Neural progenitor cell (in vitro differentiated cells): ENCODE measurements around the gene CLSTN2. TPM values are rescaled to one million over a fixed set of nuclear protein-coding genes. Genes with fewer than 3 reads are reported as not detected.

Experiments used
- DNase-seq: peaks from one replicate; pipeline ENCODE4 v3.0.0-alpha.2; 2016; ENCODE audit warnings: low spot score
- H2AFZ ChIP-seq: fragments of 200-600 bp; sonication (generic); replicated peaks from 2 replicates; pipeline ENCODE4 v1.6.1; 2016; ENCODE audit warnings: antibody characterized with exemption
- H3F3A ChIP-seq: fragments of 200-600 bp; sonication (generic); 2 replicates; pipeline ENCODE4 v1.6.1; 2016; ENCODE audit warnings: antibody characterized with exemption, low read depth
- H3K27ac ChIP-seq: fragments of 200-600 bp; sonication (generic); 2 replicates; pipeline ENCODE4 v1.5.1; 2016; ENCODE audit warnings: mild to moderate bottlenecking
- H3K27me3 ChIP-seq: fragments of 200-600 bp; sonication (generic); 2 replicates; pipeline ENCODE4 v1.6.1; 2016; ENCODE audit warnings: mild to moderate bottlenecking, moderate library complexity
- H3K36me3 ChIP-seq: fragments of 200-600 bp; sonication (generic); 2 replicates; pipeline ENCODE4 v1.5.1; 2016
- H3K4me1 ChIP-seq: fragments of 200-600 bp; sonication (generic); 2 replicates; pipeline ENCODE4 v1.6.1; 2016; ENCODE audit warnings: mixed run types
- H3K4me2 ChIP-seq: fragments of 200-600 bp; sonication (generic); 2 replicates; pipeline ENCODE4 v1.6.1; 2016
- H3K4me3 ChIP-seq: fragments of 200-600 bp; sonication (generic); 2 replicates; pipeline ENCODE4 v1.5.1; 2016
- H3K79me2 ChIP-seq: fragments of 200-600 bp; sonication (generic); 2 replicates; pipeline ENCODE4 v1.6.1; 2016; ENCODE audit warnings: low read depth
- H3K9ac ChIP-seq: fragments of 200-600 bp; sonication (generic); 2 replicates; pipeline ENCODE4 v1.6.1; 2016
- H3K9me3 ChIP-seq: fragments of 200-600 bp; sonication (generic); 2 replicates; pipeline ENCODE4 v1.5.1; 2016; ENCODE audit warnings: low read depth
- H4K20me1 ChIP-seq: fragments of 200-600 bp; sonication (generic); 2 replicates; pipeline ENCODE4 v1.6.1; 2016; ENCODE audit warnings: low read depth
- H3K27ac Mint-ChIP-seq: 3 replicates; pipeline ENCODE4 v1.8.0; 2021; ENCODE audit warnings: mixed read lengths
- H3K27me3 Mint-ChIP-seq: 2 replicates; pipeline ENCODE4 v1.8.0; 2022; ENCODE audit warnings: low read depth, mild to moderate bottlenecking, inconsistent platforms, moderate library complexity, mixed read lengths; ENCODE audit not compliant: insufficient read depth
- H3K36me3 Mint-ChIP-seq: 3 replicates; pipeline ENCODE4 v1.8.0; 2021; ENCODE audit warnings: mixed read lengths
- H3K4me1 Mint-ChIP-seq: 3 replicates; pipeline ENCODE4 v1.8.0; 2021; ENCODE audit warnings: mixed read lengths
- H3K4me3 Mint-ChIP-seq: 3 replicates; pipeline ENCODE4 v1.8.0; 2021; ENCODE audit warnings: mild to moderate bottlenecking, moderate library complexity, mixed read lengths
- H3K9me3 Mint-ChIP-seq: 3 replicates; pipeline ENCODE4 v1.8.0; 2020; ENCODE audit warnings: mixed read lengths
- EZH2 ChIP-seq: fragments of 200-600 bp; sonication (generic); IDR thresholded peaks from 2 replicates; pipeline ENCODE4 v1.6.1; 2017; ENCODE audit warnings: antibody characterized with exemption, mild to moderate bottlenecking, moderate library complexity
- EZH2phosphoT487 ChIP-seq: fragments of 200-600 bp; sonication (generic); IDR thresholded peaks from 2 replicates; pipeline ENCODE4 v1.6.1; 2017; ENCODE audit warnings: antibody characterized with exemption
- total RNA-seq: library from RNA; depleted of rRNA; stranded (reverse); fragments of >200 nt; gene quantifications from 2 replicates; pipeline ENCODE4 v1.2.3, GENCODE V29; 2015; ENCODE audit warnings: low replicate concordance
- TF ChIP-seq, protein P1 (sequence below): fragments of 200-600 bp; sonication (generic); IDR thresholded peaks from 2 replicates; pipeline ENCODE4 v1.5.1; 2017; ENCODE audit warnings: antibody characterized with exemption, mild to moderate bottlenecking

Gene CLSTN2
- total RNA-seq, 1 donor from 2014 or later: 0.22 TPM

DNA sequence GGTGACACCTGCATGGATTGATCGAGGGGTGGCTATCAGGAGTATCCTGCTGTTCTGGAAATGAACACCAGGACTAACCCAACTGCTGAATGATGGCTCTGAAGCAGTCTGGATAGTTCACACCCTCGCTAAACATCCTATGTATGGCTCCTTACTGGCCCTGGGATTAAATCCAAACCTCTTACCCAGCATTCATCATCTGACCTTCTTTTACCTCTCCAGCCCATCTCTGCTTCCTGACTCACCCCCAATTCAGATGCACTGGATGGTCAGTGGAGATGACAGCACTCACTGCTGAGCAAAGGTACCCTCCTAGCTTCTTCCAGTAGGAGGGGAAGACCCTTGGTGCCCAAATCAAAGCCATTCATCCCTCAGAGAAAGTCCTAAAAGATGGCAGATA lies 507.6 kb downstream of the CLSTN2 start:
- Mint-ChIP-seq H3K9me3 (no peaks in the 10 kb centered on the region), H3K36me3 (no peaks in the 10 kb centered on the region), H3K4me3 (no peak overlapping the region), H3K4me1 (peaks cover 6% of the 10 kb centered on the region), H3K27me3 (peaks cover 6% of the 10 kb centered on the region), H3K27ac (no peak overlapping the region)
- Histone ChIP-seq H3K4me1 (no peaks in the 10 kb centered on the region), H3K9ac (no peak overlapping the region), H3K4me3 (no peak overlapping the region), H3K9me3 (no peaks in the 10 kb centered on the region), H3K4me2 (no peak overlapping the region), H3K27ac (no peak overlapping the region), H3K27me3 (no peaks in the 10 kb centered on the region), H2AFZ (no peak overlapping the region), H3K36me3 (no peaks in the 10 kb centered on the region), H3K79me2 (no peaks in the 10 kb centered on the region), H3F3A (no peaks in the 10 kb centered on the region), H4K20me1 (no peaks in the 10 kb centered on the region)
- no peak for DNase-seq
- TF ChIP-seq EZH2phosphoT487 (no peak), EZH2 (no peak)
- TF ChIP-seq, protein P1, sequence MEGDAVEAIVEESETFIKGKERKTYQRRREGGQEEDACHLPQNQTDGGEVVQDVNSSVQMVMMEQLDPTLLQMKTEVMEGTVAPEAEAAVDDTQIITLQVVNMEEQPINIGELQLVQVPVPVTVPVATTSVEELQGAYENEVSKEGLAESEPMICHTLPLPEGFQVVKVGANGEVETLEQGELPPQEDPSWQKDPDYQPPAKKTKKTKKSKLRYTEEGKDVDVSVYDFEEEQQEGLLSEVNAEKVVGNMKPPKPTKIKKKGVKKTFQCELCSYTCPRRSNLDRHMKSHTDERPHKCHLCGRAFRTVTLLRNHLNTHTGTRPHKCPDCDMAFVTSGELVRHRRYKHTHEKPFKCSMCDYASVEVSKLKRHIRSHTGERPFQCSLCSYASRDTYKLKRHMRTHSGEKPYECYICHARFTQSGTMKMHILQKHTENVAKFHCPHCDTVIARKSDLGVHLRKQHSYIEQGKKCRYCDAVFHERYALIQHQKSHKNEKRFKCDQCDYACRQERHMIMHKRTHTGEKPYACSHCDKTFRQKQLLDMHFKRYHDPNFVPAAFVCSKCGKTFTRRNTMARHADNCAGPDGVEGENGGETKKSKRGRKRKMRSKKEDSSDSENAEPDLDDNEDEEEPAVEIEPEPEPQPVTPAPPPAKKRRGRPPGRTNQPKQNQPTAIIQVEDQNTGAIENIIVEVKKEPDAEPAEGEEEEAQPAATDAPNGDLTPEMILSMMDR: no peak

DNA sequence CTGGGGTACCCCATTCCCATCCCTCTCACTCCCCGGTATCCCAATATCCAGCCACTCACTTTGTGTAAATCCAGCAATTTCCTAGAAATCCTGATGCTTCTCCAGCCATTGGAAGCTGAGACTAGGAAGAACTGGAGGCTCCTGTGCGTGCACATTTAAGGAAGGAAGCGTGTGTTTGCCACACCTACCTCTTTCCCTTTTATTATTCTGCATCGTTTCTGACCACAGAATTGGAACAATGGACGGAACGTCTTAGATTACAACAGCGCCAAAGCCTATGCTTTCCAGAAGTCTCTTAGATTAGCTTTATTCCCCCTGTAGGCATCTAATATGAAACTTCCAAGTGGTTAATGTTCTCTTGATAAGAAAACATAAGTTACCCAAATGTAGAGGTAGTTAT lies 508.1 kb downstream of the CLSTN2 start:
- Histone ChIP-seq H3K79me2 (no peaks in the 10 kb centered on the region), H3K27me3 (no peaks in the 10 kb centered on the region), H3K4me3 (no peak overlapping the region), H4K20me1 (no peaks in the 10 kb centered on the region), H2AFZ (no peak overlapping the region), H3F3A (no peaks in the 10 kb centered on the region), H3K9me3 (no peaks in the 10 kb centered on the region), H3K27ac (no peak overlapping the region), H3K4me2 (no peak overlapping the region), H3K36me3 (no peaks in the 10 kb centered on the region), H3K4me1 (no peaks in the 10 kb centered on the region), H3K9ac (no peak overlapping the region)
- H3K9me3 Mint-ChIP-seq: no peaks in the 10 kb centered on the region
- H3K27ac Mint-ChIP-seq: no peak overlapping the region
- DNase-seq: no peak
- no peak overlapping the region for H3K4me3 Mint-ChIP-seq
- H3K36me3 Mint-ChIP-seq: no peaks in the 10 kb centered on the region
- H3K4me1 Mint-ChIP-seq: peaks cover 6% of the 10 kb centered on the region
- peaks cover 6% of the 10 kb centered on the region for H3K27me3 Mint-ChIP-seq
- TF ChIP-seq EZH2: no peak

DNA sequence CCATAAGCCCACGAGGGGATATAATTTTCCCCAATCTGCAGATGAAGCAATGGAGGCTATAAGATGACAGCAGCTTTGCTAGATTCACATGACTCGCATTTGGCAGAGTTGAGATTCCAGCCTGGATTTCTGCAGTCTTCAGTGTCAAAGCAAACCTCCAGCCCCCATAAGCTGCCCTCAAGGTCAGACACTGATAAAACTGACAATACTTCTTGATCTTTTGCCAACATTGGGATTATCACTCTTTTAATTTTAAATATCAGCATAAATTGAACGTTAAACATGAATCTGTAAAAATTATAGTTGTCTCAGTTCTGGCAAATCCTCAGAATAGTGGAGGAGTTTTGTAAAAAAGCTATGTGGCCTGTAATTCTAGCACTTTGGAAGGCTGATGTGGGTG lies 508.8 kb downstream of the CLSTN2 start:
- Mint-ChIP-seq H3K27ac (no peak overlapping the region), H3K36me3 (no peaks in the 10 kb centered on the region), H3K4me3 (no peak overlapping the region), H3K27me3 (peaks cover 6% of the 10 kb centered on the region), H3K4me1 (peaks cover 5% of the 10 kb centered on the region), H3K9me3 (no peaks in the 10 kb centered on the region)
- H3K4me3 ChIP-seq: no peak overlapping the region
- H3K9ac ChIP-seq: no peak overlapping the region
- H3K79me2 ChIP-seq: no peaks in the 10 kb centered on the region
- H3K4me1 ChIP-seq: no peaks in the 10 kb centered on the region
- TF ChIP-seq EZH2 (no peak), EZH2phosphoT487 (no peak)
- TF ChIP-seq, protein P1: no peak
- H2AFZ ChIP-seq: no peak overlapping the region
- no peak for DNase-seq
- no peaks in the 10 kb centered on the region for H3F3A ChIP-seq
- H3K9me3 ChIP-seq: no peaks in the 10 kb centered on the region
- H3K36me3 ChIP-seq: no peaks in the 10 kb centered on the region
- H3K27ac ChIP-seq: no peak overlapping the region
- no peaks in the 10 kb centered on the region for H4K20me1 ChIP-seq
- no peak overlapping the region for H3K4me2 ChIP-seq
- no peaks in the 10 kb centered on the region for H3K27me3 ChIP-seq

DNA sequence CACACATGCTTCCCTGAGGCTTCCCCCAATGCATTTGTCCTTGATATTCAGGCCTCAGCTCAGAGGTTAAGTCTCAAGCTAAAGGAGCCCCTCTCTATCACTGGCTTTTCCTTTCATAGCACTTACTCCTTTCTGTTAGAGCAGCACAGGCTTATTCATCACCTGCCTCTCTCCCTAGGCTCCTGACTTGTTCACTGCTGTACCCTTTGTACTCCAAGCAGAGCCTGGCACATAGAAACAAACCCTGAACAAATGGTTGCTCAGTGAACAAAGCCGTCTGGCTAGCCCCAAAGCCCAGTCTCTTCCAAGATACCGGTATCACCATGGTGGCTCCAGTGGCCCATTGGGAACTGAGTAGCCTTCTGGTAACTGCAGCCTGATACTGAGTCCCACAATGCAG lies 511.7 kb downstream of the CLSTN2 start:
- TF ChIP-seq EZH2: no peak
- Histone ChIP-seq H3K79me2 (no peaks in the 10 kb centered on the region), H3K27me3 (no peaks in the 10 kb centered on the region), H3K4me3 (no peak overlapping the region), H3F3A (no peaks in the 10 kb centered on the region), H3K27ac (no peak overlapping the region), H3K4me1 (no peaks in the 10 kb centered on the region), H3K9me3 (no peaks in the 10 kb centered on the region), H3K36me3 (no peaks in the 10 kb centered on the region), H3K9ac (no peak overlapping the region), H4K20me1 (no peaks in the 10 kb centered on the region), H3K4me2 (no peak overlapping the region), H2AFZ (no peak overlapping the region)
- Mint-ChIP-seq H3K4me1 (peaks cover 26% of the 10 kb centered on the region), H3K4me3 (no peak overlapping the region), H3K27ac (no peak overlapping the region), H3K9me3 (no peaks in the 10 kb centered on the region), H3K36me3 (no peaks in the 10 kb centered on the region), H3K27me3 (peaks cover 6% of the 10 kb centered on the region)
- no peak for DNase-seq
